HepG2 (cell line): ENCODE results near the gene IFI30. TPM values are rescaled to one million over a fixed set of nuclear protein-coding genes. Genes with fewer than 3 reads are reported as not detected.

ENCODE experiments used
- ARNTL ChIP-seq: sonication (generic); formaldehyde crosslinking; IDR thresholded peaks from 2 replicates; pipeline ENCODE4 v1.4.0; 2020; ENCODE audit warnings: mild to moderate bottlenecking, missing genetic modification reagents
- ASH2L ChIP-seq: fragments of 300-600, 200-600 bp; sonication (generic); IDR thresholded peaks from 2 replicates; pipeline ENCODE4 v1.7.0; 2017; ENCODE audit warnings: low read depth, mild to moderate bottlenecking, moderate library complexity, mixed read lengths, low read length; ENCODE audit not compliant: insufficient read length
- BCL3 ChIP-seq: sonication (generic); formaldehyde crosslinking; IDR thresholded peaks from 2 replicates; pipeline ENCODE4 v1.5.1; 2020; ENCODE audit warnings: mild to moderate bottlenecking, missing genetic modification reagents, moderate library complexity
- KAT8 ChIP-seq: IDR thresholded peaks from 2 replicates; pipeline ENCODE4 v1.6.1; 2016; ENCODE audit warnings: missing genetic modification reagents, missing compliant biosample characterization
- KMT2A ChIP-seq: sonication (generic); formaldehyde crosslinking; IDR thresholded peaks from 2 replicates; pipeline ENCODE4 v1.4.0; 2020; ENCODE audit warnings: missing genetic modification reagents
- MAX ChIP-seq: IDR thresholded peaks from 2 replicates; pipeline ENCODE4 v1.6.1; 2012; ENCODE audit warnings: inconsistent platforms
- NKX3-1 ChIP-seq: sonication (generic); formaldehyde crosslinking; IDR thresholded peaks from 2 replicates; pipeline ENCODE4 v1.5.0; 2020; ENCODE audit warnings: missing genetic modification reagents
- TBX2 ChIP-seq: sonication (generic); formaldehyde crosslinking; IDR thresholded peaks from 2 replicates; pipeline ENCODE4 v1.5.0; 2020; ENCODE audit warnings: missing genetic modification reagents, mild to moderate bottlenecking, borderline replicate concordance
- THAP11 ChIP-seq: IDR thresholded peaks from 2 replicates; pipeline ENCODE4 v1.6.1; 2016; ENCODE audit warnings: missing biosample characterization, missing genetic modification reagents
- YEATS2 ChIP-seq: sonication (generic); formaldehyde crosslinking; IDR thresholded peaks from 2 replicates; pipeline ENCODE4 v1.4.0; 2020; ENCODE audit warnings: missing genetic modification reagents, borderline replicate concordance
- ZMAT3 ChIP-seq: sonication (generic); formaldehyde crosslinking; conservative IDR thresholded peaks from 2 replicates; pipeline ENCODE4 v1.7.0; 2021; ENCODE audit warnings: missing genetic modification reagents
- ZNF280D ChIP-seq: sonication (generic); formaldehyde crosslinking; IDR thresholded peaks from 2 replicates; pipeline ENCODE4 v1.5.1; 2020; ENCODE audit warnings: mild to moderate bottlenecking, missing genetic modification reagents
- ZNF441 ChIP-seq: sonication (generic); formaldehyde crosslinking; IDR thresholded peaks from 2 replicates; pipeline ENCODE4 v1.7.0; 2021; ENCODE audit warnings: missing genetic modification reagents, borderline replicate concordance
- ZNF572 ChIP-seq: sonication (generic); formaldehyde crosslinking; IDR thresholded peaks from 2 replicates; pipeline ENCODE4 v1.5.1; 2020; ENCODE audit warnings: mild to moderate bottlenecking, missing genetic modification reagents
- ZNF629 ChIP-seq: sonication (generic); formaldehyde crosslinking; conservative IDR thresholded peaks from 2 replicates; pipeline ENCODE4 v1.5.0; 2020; ENCODE audit warnings: missing genetic modification reagents
- ZNF687 ChIP-seq: sonication (generic); formaldehyde crosslinking; IDR thresholded peaks from 2 replicates; pipeline ENCODE4 v1.5.1; 2020; ENCODE audit warnings: mild to moderate bottlenecking, missing genetic modification reagents, moderate library complexity
- polyA plus RNA-seq, 8 experiments: library from polyadenylated mRNA; depleted of rRNA in 3 of 8; stranded (reverse) in 7 of 8; unstranded in 1 of 8; fragments of >200 nt; fragmentation: Illumina TruSeq in 4 of 8; extraction: Trizol in 4 of 8; gene quantifications; 2 replicates each; pipeline versions ENCODE4 v1.2.1 to v1.2.3, GENCODE V29; 2011 to 2016; ENCODE audit warnings: low read depth in 4 of 8, missing spikeins in 1 of 8, mixed read lengths in 1 of 8; ENCODE audit not compliant: insufficient read depth in 1 of 8
- total RNA-seq, 5 experiments: library from RNA; depleted of rRNA; stranded (reverse); fragments of >200 nt; fragmentation: Illumina TruSeq; extraction: Trizol; gene quantifications; 2 replicates each; pipeline ENCODE4 v1.2.3, GENCODE V29; 2016; ENCODE audit warnings: low read depth in 1 of 5
- TF ChIP-seq, protein P1 (sequence below): sonication (generic); formaldehyde crosslinking; IDR thresholded peaks from 2 replicates; pipeline ENCODE4 v1.4.0; 2020; ENCODE audit warnings: missing genetic modification reagents, borderline replicate concordance

IFI30 gene
- total and polyA plus RNA-seq, 2 of the 13 experiments (the other 11 are each of a cell fraction or from before 2014, with no cell fraction given): 25.0 to 79.4 TPM

GRCh38 chr19:18135712-18136584 lies 37.7 kb upstream of the IFI30 start (continued):
- TF ChIP-seq TBX2 (peak; percentile 61), THAP11 (peak; percentile 62; the same call in 1 of the 2 replicates), BCL3 (CRISPR knock-in tag) (peak; percentile 70; the same call in 1 of the 2 replicates), NKX3-1 (CRISPR knock-in tag) (0 out of 2 replicates have a peak, but pooled peaks have one; percentile 47), ZMAT3 (0 out of 2 replicates have a peak, but pooled peaks have one; percentile 65), ZNF687 (CRISPR knock-in tag) (peak; percentile 92), ASH2L (peak; percentile 65), ZNF441 (CRISPR knock-in tag) (no peak), YEATS2 (CRISPR knock-in tag) (peak; percentile 70; the same call in 1 of the 2 replicates), ARNTL (CRISPR knock-in tag) (peak; percentile 99), MAX (peak; percentile 86), ZNF572 (0 out of 2 replicates have a peak, but pooled peaks have one; percentile 30), KAT8 (peak; percentile 78), ZNF280D (CRISPR knock-in tag) (peak; percentile 82), ZNF629 (CRISPR knock-in tag) (peak; percentile 45; the same call in 1 of the 2 replicates), KMT2A (0 out of 2 replicates have a peak, but pooled peaks have one; percentile 30)
- TF ChIP-seq, protein P1, sequence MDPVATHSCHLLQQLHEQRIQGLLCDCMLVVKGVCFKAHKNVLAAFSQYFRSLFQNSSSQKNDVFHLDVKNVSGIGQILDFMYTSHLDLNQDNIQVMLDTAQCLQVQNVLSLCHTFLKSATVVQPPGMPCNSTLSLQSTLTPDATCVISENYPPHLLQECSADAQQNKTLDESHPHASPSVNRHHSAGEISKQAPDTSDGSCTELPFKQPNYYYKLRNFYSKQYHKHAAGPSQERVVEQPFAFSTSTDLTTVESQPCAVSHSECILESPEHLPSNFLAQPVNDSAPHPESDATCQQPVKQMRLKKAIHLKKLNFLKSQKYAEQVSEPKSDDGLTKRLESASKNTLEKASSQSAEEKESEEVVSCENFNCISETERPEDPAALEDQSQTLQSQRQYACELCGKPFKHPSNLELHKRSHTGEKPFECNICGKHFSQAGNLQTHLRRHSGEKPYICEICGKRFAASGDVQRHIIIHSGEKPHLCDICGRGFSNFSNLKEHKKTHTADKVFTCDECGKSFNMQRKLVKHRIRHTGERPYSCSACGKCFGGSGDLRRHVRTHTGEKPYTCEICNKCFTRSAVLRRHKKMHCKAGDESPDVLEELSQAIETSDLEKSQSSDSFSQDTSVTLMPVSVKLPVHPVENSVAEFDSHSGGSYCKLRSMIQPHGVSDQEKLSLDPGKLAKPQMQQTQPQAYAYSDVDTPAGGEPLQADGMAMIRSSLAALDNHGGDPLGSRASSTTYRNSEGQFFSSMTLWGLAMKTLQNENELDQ (CRISPR knock-in tag): no peak
